ENCODE results near the gene ATOH7. TPM values are rescaled to one million over a fixed set of nuclear protein-coding genes. Genes with fewer than 3 reads are reported as not detected.
A peak's percentile ranks its signal among the peaks of the same experiment; 100 is the strongest.
"Not testable (repeated sequence)": the region's sequence is repeated elsewhere in the genome, so short reads cannot be mapped to it uniquely, and the experiment has no call there.

Gene ATOH7
- total RNA-seq, 2 donors from 2014 or later = 0.17 to 0.53 TPM

GRCh38 chr10:68211669-68212068, 20.2 kb downstream of the ATOH7 start:
- Histone ChIP-seq H3K36me3 (no peaks in the 10 kb centered on the region), H3K4me1 (no peaks in the 10 kb centered on the region), H3K27me3 (no peaks in the 10 kb centered on the region), H3K4me3 (no peak overlapping the region), H3K9ac (ENCODE audit: low read depth in 2 of 2, low read length in 2 of 2) (no peak overlapping the region), H3K27ac (no peak overlapping the region), H3K9me3 (no peaks in the 10 kb centered on the region)
- DNase-seq = no peak
- intact Hi-C loops (cut with DNase I) = loop anchor here (2.0 kb wide), 1 partner anchor 137 kb away; no protein-coding TSS in a partner anchor
- TF ChIP-seq CTCF (IDR thresholded peaks at IDR 0.05) = no peak

- DNase-seq = peak; percentile 66
- H3K4me3 ChIP-seq = no peak overlapping the region
- H3K36me3 ChIP-seq = no peaks in the 10 kb centered on the region
- H3K27ac ChIP-seq = no peak overlapping the region
- no peaks in the 10 kb centered on the region for H3K27me3 ChIP-seq
- no peak overlapping the region for H3K9ac ChIP-seq (ENCODE audit: low read depth in 2 of 2, low read length in 2 of 2)
- peak; percentile 45 for TF ChIP-seq CTCF (IDR thresholded peaks at IDR 0.05)
- no peaks in the 10 kb centered on the region for H3K4me1 ChIP-seq
- intact Hi-C loops (cut with DNase I) = loop anchor here (5.0 kb wide), 1 partner anchor 351 kb away; no protein-coding TSS in a partner anchor
- H3K9me3 ChIP-seq = no peaks in the 10 kb centered on the region
Measured at GRCh38 chr10:68208424-68209042, 23.4 kb downstream of the ATOH7 start.

- Histone ChIP-seq H3K4me1 (no peaks in the 10 kb centered on the region), H3K9me3 (no peaks in the 10 kb centered on the region), H3K4me3 (no peak overlapping the region), H3K27me3 (no peaks in the 10 kb centered on the region), H3K27ac (no peak overlapping the region), H3K9ac (ENCODE audit: low read depth in 2 of 2, low read length in 2 of 2) (no peak overlapping the region), H3K36me3 (no peaks in the 10 kb centered on the region)
- no peak for DNase-seq
- intact Hi-C loops (cut with DNase I) = no loop called here
- TF ChIP-seq CTCF (IDR thresholded peaks at IDR 0.05) = no peak
Measured at GRCh38 chr10:68202960-68203353, 29.0 kb downstream of the ATOH7 start.

- H3K4me1 ChIP-seq = no peaks in the 10 kb centered on the region
- intact Hi-C loops (cut with DNase I) = no loop called here
- no peak for DNase-seq
- no peaks in the 10 kb centered on the region for H3K9me3 ChIP-seq
- H3K36me3 ChIP-seq = no peaks in the 10 kb centered on the region
- TF ChIP-seq CTCF (IDR thresholded peaks at IDR 0.05) = no peak
- H3K4me3 ChIP-seq = no peak overlapping the region
- H3K27me3 ChIP-seq = no peaks in the 10 kb centered on the region
- H3K9ac ChIP-seq (ENCODE audit: low read depth in 2 of 2, low read length in 2 of 2) = no peak overlapping the region
- no peak overlapping the region for H3K27ac ChIP-seq
Measured at GRCh38 chr10:68196701-68197100, 35.2 kb downstream of the ATOH7 start.

GRCh38 chr10:68195776-68196175, 36.1 kb downstream of the ATOH7 start:
- intact Hi-C loops (cut with DNase I); H3K4me1 ChIP-seq; H3K27me3 ChIP-seq; DNase-seq; H3K9me3 ChIP-seq; H3K9ac ChIP-seq (ENCODE audit: low read depth in 2 of 2, low read length in 2 of 2); H3K36me3 ChIP-seq; H3K4me3 ChIP-seq; H3K27ac ChIP-seq: not testable (repeated sequence)

GRCh38 chr10:68194290-68194689, 37.6 kb downstream of the ATOH7 start:
- H3K9me3 ChIP-seq = no peaks in the 10 kb centered on the region
- H3K4me1 ChIP-seq = no peaks in the 10 kb centered on the region
- H3K27ac ChIP-seq = no peak overlapping the region
- no peak overlapping the region for H3K4me3 ChIP-seq
- no peak for TF ChIP-seq CTCF (IDR thresholded peaks at IDR 0.05)
- H3K36me3 ChIP-seq = no peaks in the 10 kb centered on the region
- no peak for DNase-seq
- H3K27me3 ChIP-seq = no peaks in the 10 kb centered on the region
- intact Hi-C loops (cut with DNase I) = no loop called here
- H3K9ac ChIP-seq (ENCODE audit: low read depth in 2 of 2, low read length in 2 of 2) = no peak overlapping the region

Data from colonic mucosa (tissue), 4 donors.